Measurements from ENCODE around the gene TMEM38B.
A peak's percentile ranks its signal among the peaks of the same experiment; 100 is the strongest.
"Not testable (repeated sequence)": the region's sequence is repeated elsewhere in the genome, so short reads cannot be mapped to it uniquely, and the experiment has no call there.

Gene TMEM38B

GRCh38 chr9:105728230-105728629 lies 33.9 kb downstream of the TMEM38B start:
- not testable (repeated sequence) for DNase-seq

DNA sequence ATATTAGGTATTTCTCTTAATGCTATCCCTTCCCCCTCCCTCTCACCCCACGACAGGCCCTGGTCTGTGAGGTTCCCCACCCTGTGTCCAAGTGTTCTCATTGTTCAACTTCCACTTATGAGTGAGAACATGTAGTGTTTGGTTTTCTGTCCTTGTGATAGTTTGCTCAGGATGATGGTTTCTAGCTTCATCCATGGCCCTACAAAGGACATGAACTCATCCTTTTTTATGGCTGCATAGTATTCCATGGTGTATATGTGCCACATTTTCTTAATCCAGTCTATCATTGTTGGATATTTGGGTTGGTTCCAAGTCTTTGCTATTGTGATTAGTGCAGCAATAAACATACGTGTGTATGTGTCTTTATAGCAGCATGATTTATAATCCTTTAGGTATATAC lies 37.1 kb downstream of the TMEM38B start:
- not testable (repeated sequence) for DNase-seq

GRCh38 chr9:105735366-105735765 lies 41.0 kb downstream of the TMEM38B start:
- DNase-seq = no peak

- no peak for DNase-seq
These were observed 42.9 kb downstream of the TMEM38B start for GRCh38 chr9:105737205-105737604.

DNA sequence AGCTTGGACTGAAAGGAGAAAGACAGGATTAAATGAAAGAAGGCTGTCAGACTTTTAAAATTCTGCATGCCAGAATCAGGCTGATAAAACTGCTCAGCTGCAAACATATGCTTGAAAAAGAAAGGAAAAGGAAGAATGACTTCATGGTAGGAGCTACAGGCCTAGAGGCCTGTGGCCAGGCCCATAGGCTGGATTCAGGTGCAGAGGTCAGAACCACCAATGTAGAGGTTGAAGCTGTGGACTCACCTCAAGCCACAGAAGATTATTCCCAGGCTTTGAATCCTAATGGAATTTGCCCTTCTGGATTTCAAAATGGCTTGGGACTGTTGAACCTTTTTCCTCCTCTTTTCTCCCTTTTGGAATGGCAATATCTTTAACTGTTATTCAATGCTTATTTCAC lies 47.7 kb downstream of the TMEM38B start:
- no peak for DNase-seq

DNA sequence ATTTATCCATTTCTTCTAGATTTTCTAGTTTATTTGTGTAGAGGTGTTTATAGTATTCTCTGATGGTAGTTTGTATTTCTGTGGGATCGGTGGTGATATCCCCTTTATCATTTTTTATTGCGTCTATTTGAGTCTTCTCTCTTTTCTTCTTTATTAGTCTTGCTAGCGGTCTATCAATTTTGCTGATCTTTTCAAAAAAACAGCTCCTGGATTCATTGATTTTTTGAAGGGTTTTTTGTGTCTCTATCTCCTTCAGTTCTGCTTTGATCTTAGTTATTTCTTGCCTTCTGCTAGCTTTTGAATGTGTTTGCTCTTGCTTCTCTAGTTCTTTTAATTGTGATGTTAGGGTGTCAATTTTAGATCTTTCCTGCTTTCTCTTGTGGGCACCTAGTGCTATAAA lies 53.0 kb downstream of the TMEM38B start:
- DNase-seq = not testable (repeated sequence)

DNA sequence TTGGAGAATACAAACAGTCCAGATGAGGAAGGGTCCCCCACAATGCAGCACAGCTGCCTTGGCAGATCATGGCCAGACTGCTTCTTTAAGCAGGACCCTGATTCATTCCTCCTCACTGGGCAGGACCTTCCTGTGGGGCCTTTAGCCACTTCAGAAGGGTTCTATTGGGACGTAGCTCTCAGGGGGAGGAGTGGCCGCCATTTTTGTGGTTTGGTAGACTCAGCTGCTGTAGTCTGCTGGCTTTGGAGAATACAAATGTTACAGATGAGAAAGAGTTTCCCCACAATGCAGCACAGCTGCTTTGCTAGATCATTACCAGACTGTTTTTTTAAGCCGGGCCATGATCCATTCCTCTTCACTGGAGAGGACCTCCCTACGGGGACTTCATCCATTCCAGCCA lies 57.4 kb downstream of the TMEM38B start:
- no peak for DNase-seq

- DNase-seq = peak; percentile 18
These were observed 63.3 kb downstream of the TMEM38B start for GRCh38 chr9:105757496-105758251.

- DNase-seq = no peak
These were observed 65.7 kb downstream of the TMEM38B start for GRCh38 chr9:105760053-105760452.

DNA sequence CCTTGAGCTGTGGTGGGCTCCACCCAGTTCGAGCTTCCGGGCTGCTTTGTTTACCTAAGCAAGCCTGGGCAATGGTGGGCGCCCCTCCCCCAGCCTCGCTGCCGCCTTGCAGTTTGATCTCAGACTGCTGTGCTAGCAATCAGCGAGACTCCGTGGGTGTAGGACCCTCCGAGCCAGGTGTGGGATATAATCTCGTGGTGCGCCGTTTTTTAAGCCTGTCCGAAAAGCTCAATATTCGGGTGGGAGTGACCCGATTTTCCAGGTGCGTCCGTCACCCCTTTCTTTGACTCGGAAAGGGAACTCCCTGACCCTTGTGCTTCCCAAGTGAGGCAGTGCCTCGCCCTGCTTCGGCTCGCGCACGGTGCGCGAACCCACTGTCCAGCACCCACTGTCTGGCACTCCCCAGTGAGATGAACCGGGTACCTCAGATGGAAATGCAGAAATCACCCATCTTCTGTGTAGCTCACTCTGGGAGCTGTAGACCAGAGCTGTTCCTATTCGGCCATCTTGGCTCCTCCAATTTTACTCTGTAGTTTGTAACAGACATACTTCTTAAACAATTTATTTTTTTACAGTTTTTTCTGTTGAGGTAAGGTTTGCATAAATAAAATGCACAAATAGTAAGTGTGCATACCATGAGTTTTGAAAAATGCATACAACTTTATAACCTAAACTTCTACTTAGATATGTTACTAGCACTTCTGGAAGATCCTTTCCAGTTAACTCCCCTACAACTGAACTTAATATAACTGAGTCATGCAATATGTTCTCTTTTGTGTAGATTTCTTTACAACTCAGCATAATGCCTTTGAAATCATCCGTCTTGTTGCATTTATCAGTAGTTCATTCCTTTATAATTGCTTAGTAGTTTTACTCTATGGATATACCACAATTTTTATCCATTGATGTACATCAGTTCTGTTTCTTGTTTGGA lies 88.5 kb downstream of the TMEM38B start:
- not testable (repeated sequence) for DNase-seq

GRCh38 chr9:105783495-105783872 lies 89.1 kb downstream of the TMEM38B start:
- DNase-seq = not testable (repeated sequence)

- DNase-seq = not testable (repeated sequence)
These were observed 92.5 kb downstream of the TMEM38B start for GRCh38 chr9:105786796-105787195.

GRCh38 chr9:105816202-105816744 lies 121.9 kb downstream of the TMEM38B start:
- no peak for DNase-seq

- no peak for DNase-seq
These were observed 122.6 kb downstream of the TMEM38B start for GRCh38 chr9:105816981-105817380.

- DNase-seq = no peak
These were observed 124.6 kb downstream of the TMEM38B start for GRCh38 chr9:105818903-105819302.

- no peak for DNase-seq
These were observed 128.5 kb downstream of the TMEM38B start for GRCh38 chr9:105822814-105823213.

Data from hematopoietic multipotent progenitor cell treated with erythropoietin and hydrocortisone succinate and interleukin-3 and kit ligand, for 6 days (in vitro differentiated cells).